HFFc6 (cell line): ENCODE measurements around the gene JAKMIP2. TPM values are rescaled to one million over a fixed set of nuclear protein-coding genes. Genes with fewer than 3 reads are reported as not detected.

Source experiments
- DNase-seq: peaks from one replicate; pipeline ENCODE4 v3.0.0-alpha.2; 2018
- H3K27ac Mint-ChIP-seq: 2 replicates; pipeline ENCODE4 v1.8.0; 2020; ENCODE audit warnings: mild to moderate bottlenecking, mixed read lengths
- H3K27me3 Mint-ChIP-seq: 2 replicates; pipeline ENCODE4 v1.8.0; 2021; ENCODE audit warnings: mild to moderate bottlenecking, moderate library complexity, mixed read lengths; ENCODE audit not compliant: insufficient read depth
- H3K36me3 Mint-ChIP-seq: 2 replicates; pipeline ENCODE4 v1.8.0; 2021; ENCODE audit warnings: low read depth, mixed read lengths
- H3K4me1 Mint-ChIP-seq: 2 replicates; pipeline ENCODE4 v1.8.0; 2020; ENCODE audit warnings: low read depth, mixed read lengths
- H3K4me3 Mint-ChIP-seq: 2 replicates; pipeline ENCODE4 v1.8.0; 2020; ENCODE audit warnings: mild to moderate bottlenecking, moderate library complexity, mixed read lengths
- H3K9me3 Mint-ChIP-seq: 2 replicates; pipeline ENCODE4 v1.8.0; 2020; ENCODE audit warnings: mild to moderate bottlenecking, mixed read lengths
- total RNA-seq, 6 experiments: library from RNA; stranded (reverse); fragmentation: NEBNext Ultra II Directional; extraction: Animal tissue kit (Norgen Biotek cat#: 25700); gene quantifications; 2 replicates in 1 of 6; 3 replicates in 5 of 6; pipeline ENCODE4 v1.2.3, GENCODE V29; 2021
- TF ChIP-seq, protein P1 (sequence below): fragments of 200-600 bp; sonication (generic); IDR thresholded peaks from 2 replicates; pipeline ENCODE4 v1.5.0; 2021; ENCODE audit warnings: antibody characterized with exemption, mild to moderate bottlenecking

Gene JAKMIP2
- total RNA-seq, 6 experiments from 2014 or later: not detected

DNA sequence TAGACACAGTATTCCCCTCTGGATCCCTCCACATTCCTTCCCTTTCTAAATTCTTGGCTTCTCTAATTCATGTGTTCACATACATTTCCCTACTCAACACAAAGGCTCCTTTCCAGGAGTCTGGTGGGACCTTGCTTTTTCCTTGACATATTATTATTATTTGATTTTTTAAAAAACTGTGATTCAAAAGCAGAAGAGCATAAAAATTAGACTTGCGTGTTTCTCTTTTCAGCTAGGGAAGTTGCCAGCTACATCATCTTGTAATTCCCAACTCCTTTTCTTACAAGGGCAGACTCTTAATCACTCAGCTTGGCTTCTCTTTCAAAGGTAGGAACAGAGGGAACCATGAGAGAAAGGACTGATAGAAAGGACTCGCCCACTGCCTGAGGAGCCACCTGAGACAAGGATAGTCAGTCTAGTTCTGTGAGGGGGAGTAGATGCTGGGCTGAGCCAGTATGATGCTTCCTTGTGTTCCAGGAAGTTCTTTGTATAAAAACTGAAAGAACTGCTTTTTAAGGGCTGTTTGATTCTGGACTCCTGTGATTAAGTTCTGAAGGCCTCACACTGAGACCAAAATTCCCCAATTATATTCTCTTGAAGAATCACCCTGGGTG, 221.7 kb downstream of the JAKMIP2 start:
- H3K27ac Mint-ChIP-seq: no peak overlapping the region
- DNase-seq: no peak

DNA sequence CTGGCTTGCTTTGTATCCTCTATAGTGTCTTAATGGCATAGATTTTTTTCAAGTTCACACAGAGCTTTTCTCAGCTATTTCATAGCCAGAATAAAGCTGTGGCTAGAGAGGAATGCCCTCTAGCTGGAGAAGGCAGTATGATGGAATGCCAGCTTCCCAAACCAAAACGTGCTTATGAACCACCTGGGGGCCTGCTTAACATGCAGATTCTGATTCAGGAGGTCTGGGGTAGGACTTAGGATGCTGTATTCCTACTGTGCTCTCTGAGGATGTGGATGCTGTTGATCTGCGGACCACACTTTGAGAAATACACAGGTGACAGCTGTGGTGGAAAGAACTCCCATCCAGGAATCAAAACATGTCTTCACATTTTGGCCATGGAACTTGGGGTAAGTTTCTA, 222.8 kb downstream of the JAKMIP2 start:
- peaks cover 20% of the 10 kb centered on the region for H3K4me1 Mint-ChIP-seq
- peak; percentile 15 for DNase-seq
- H3K36me3 Mint-ChIP-seq: no peaks in the 10 kb centered on the region
- H3K9me3 Mint-ChIP-seq: no peaks in the 10 kb centered on the region
- peaks cover 1% of the 10 kb centered on the region; the same call in 1 of the 2 replicates for H3K27me3 Mint-ChIP-seq
- TF ChIP-seq, protein P1, sequence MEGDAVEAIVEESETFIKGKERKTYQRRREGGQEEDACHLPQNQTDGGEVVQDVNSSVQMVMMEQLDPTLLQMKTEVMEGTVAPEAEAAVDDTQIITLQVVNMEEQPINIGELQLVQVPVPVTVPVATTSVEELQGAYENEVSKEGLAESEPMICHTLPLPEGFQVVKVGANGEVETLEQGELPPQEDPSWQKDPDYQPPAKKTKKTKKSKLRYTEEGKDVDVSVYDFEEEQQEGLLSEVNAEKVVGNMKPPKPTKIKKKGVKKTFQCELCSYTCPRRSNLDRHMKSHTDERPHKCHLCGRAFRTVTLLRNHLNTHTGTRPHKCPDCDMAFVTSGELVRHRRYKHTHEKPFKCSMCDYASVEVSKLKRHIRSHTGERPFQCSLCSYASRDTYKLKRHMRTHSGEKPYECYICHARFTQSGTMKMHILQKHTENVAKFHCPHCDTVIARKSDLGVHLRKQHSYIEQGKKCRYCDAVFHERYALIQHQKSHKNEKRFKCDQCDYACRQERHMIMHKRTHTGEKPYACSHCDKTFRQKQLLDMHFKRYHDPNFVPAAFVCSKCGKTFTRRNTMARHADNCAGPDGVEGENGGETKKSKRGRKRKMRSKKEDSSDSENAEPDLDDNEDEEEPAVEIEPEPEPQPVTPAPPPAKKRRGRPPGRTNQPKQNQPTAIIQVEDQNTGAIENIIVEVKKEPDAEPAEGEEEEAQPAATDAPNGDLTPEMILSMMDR: peak; percentile 26; the same call in 1 of the 2 replicates
- H3K27ac Mint-ChIP-seq: no peak overlapping the region
- no peak overlapping the region for H3K4me3 Mint-ChIP-seq

More for the DNA sequence above, 221.7 kb downstream of the JAKMIP2 start:
- Mint-ChIP-seq H3K36me3 (no peaks in the 10 kb centered on the region), H3K4me1 (peaks cover 21% of the 10 kb centered on the region), H3K9me3 (no peaks in the 10 kb centered on the region), H3K4me3 (no peak overlapping the region), H3K27me3 (peaks cover 3% of the 10 kb centered on the region; the same call in 1 of the 2 replicates)
- TF ChIP-seq, protein P1: no peak

DNA sequence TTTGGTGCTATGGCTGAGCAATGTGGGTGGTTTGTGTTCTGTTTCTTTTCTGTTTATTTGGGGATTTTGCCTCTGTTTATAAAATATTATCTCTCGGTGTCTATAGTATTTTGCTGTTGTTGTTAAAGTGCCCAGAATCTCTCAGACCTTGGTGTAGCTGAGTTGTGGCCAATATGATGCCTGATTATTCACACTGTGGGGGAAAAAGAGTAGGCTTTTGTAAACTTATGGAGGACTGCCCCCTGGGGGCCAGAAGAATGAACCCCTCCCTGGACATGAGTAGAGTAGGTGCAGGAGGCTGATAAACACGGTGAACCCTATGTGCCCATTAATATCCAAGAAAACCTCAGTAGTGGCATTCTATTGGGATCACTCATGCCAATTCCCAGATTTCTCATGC, 223.7 kb downstream of the JAKMIP2 start:
- Mint-ChIP-seq H3K27me3 (peaks cover 3% of the 10 kb centered on the region; the same call in 1 of the 2 replicates), H3K4me1 (peaks cover 29% of the 10 kb centered on the region), H3K27ac (no peak overlapping the region), H3K4me3 (no peak overlapping the region), H3K36me3 (no peaks in the 10 kb centered on the region), H3K9me3 (no peaks in the 10 kb centered on the region)
- peak; percentile 75 for DNase-seq
- TF ChIP-seq, protein P1: peak; percentile 91

DNA sequence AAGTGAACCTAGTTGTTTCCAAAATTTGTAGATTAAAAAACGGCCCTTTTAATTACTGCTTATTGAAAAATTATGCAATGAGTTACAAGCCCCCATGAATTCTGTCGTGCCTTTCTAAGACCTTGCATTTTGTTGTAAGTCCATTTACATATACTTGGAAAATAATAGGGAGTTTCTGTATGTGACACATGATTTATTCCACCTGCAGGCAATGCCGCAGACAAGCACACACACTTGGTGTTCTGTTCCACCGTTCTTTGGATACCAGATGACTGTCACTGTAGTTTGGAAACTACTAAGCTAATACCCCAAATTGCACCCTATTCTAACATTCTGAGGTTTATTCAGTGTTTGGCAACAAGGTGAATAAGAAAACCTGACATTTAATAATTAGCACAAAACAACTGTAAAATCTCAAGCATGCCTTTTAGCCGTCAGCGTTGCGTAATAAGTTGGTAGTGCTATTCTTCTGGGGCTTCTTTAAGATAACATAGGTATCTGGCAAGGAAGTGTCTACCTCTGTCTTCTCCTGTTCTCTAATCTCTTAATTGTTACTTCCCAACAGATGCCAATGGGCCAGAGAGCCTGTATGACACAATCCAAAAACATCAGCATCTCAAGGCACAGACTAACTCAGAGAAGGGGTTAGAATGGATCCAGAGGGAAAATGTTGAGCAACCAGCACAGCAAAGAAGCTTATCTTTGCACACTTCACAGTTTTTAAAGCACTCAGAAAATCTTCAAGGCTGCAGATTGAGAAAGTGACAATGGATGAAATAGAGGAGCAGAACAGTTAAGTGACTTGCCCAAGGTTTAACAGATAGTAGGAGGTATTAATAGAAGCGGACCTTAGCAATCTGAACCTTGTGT, 224.4 kb downstream of the JAKMIP2 start:
- Mint-ChIP-seq H3K36me3 (no peaks in the 10 kb centered on the region), H3K4me3 (no peak overlapping the region), H3K27ac (no peak overlapping the region), H3K27me3 (peaks cover 1% of the 10 kb centered on the region; the same call in 1 of the 2 replicates), H3K4me1 (peaks cover 32% of the 10 kb centered on the region), H3K9me3 (no peaks in the 10 kb centered on the region)
- DNase-seq: no peak
- TF ChIP-seq, protein P1: no peak

DNA sequence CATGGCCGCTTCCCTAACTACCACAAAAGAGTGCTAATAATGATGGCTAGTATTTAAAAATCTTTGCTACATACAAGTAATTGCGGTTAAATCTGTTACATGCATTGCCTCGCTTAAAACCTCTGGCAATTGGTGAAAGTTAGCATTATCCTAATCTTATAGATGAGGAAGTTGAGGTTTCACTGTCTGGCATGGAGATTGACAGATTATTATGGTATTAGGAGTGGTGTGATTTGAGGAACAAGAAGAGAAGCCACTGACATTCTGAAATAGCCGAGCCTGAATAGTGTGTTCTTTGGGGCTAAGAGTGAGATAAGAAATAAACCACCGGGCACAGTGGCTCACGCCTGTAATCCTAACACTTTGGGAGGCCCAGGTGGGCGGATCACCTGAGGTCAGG, 227.4 kb downstream of the JAKMIP2 start:
- Mint-ChIP-seq H3K4me3 (peak overlapping the region; percentile 84; the same call in 1 of the 2 replicates), H3K9me3 (no peaks in the 10 kb centered on the region), H3K4me1 (peaks cover 41% of the 10 kb centered on the region), H3K36me3 (no peaks in the 10 kb centered on the region), H3K27me3 (peaks cover 4% of the 10 kb centered on the region; the same call in 1 of the 2 replicates), H3K27ac (peak overlapping the region; percentile 98)
- no peak for DNase-seq
- TF ChIP-seq, protein P1: no peak
